A549 (cell line): ENCODE data around the gene L3MBTL1. TPM values are rescaled to one million over a fixed set of nuclear protein-coding genes. Genes with fewer than 3 reads are reported as not detected.

ENCODE experiments used
- ATAC-seq, 2 experiments: fragments of 200-7000 bp in 1 of 2; fragments of >200 bp in 1 of 2; cut with Nextera tagmentation in 1 of 2; cut with Tn5 transposase in 1 of 2; 3 replicates each; pipeline versions ENCODE4 v1.8.0 to v1.9.1; 2018 to 2020; ENCODE audit warnings: mild to moderate bottlenecking in 1 of 2, moderate library complexity in 1 of 2
- CTCF ChIA-PET: fragments of 300-600 bp; sonication (Branson Sonifier 250); formaldehyde crosslinking; extraction: SDS; loops from one replicate; lab custom pipeline; 2021; ENCODE audit warnings: antibody characterized with exemption, inconsistent platforms; lab: Yijun Ruan, JAX
- POLR2A ChIA-PET: fragments of 350-600 bp; formaldehyde crosslinking; extraction: SDS; loops from one replicate; lab custom pipeline; 2021; ENCODE audit warnings: antibody characterized with exemption, inconsistent platforms; lab: Yijun Ruan, JAX
- DNase-seq, 2 experiments: peaks; one replicate each; pipeline versions ENCODE4 v3.0.0 to v3.0.0-alpha.2; 2011 to 2016; ENCODE audit warnings: low read depth in 1 of 2, low spot score in 1 of 2
- FAIRE-seq: peaks from 2 replicates; lab custom pipeline; 2011; peaks lifted over from hg19 to GRCh38; lab: Jason Lieb, UNC
- H3K27ac ChIP-seq, 2 experiments: fragments of >200 bp; sonication (Bioruptor Twin); formaldehyde crosslinking; 3 replicates each; pipeline ENCODE4 v1.5.1; 2016 to 2017
- H3K4me1 ChIP-seq: fragments of >200 bp; sonication (Bioruptor Twin); formaldehyde crosslinking; 3 replicates; pipeline ENCODE4 v1.6.1; 2016
- H3K4me2 ChIP-seq: fragments of >200 bp; sonication (Bioruptor Twin); formaldehyde crosslinking; 3 replicates; pipeline ENCODE4 v1.6.1; 2016
- H3K4me3 ChIP-seq: fragments of >200 bp; sonication (Bioruptor Twin); formaldehyde crosslinking; 3 replicates; pipeline ENCODE4 v1.5.1; 2016
- H3K9me3 ChIP-seq: fragments of >200 bp; sonication (Bioruptor Twin); formaldehyde crosslinking; 3 replicates; pipeline ENCODE4 v1.6.1; 2016
- BCL3 ChIP-seq: fragments of >200 bp; sonication (Bioruptor Twin); formaldehyde crosslinking; IDR thresholded peaks from 3 replicates; pipeline ENCODE4 v1.6.1; 2016
- CBX8 ChIP-seq: fragments of 200-600 bp; sonication (generic); IDR thresholded peaks from 2 replicates; pipeline ENCODE4 v1.6.1; 2016
- CEBPB ChIP-seq, 2 experiments: fragments of >200 bp in 1 of 2; sonication (Bioruptor Twin) in 1 of 2; formaldehyde crosslinking in 1 of 2; IDR thresholded peaks; 2 replicates each; pipeline ENCODE4 v1.6.1; 2012 to 2016
- CHD2 ChIP-seq: fragments of 150-350 bp; IDR thresholded peaks from 2 replicates; pipeline ENCODE4 v1.6.1; 2014; ENCODE audit warnings: low read length; ENCODE audit not compliant: partially characterized antibody
- EHMT2 ChIP-seq: fragments of 200-600 bp; sonication (generic); IDR thresholded peaks from 2 replicates; pipeline ENCODE4 v1.6.1; 2016; ENCODE audit warnings: antibody characterized with exemption, low read depth, mild to moderate bottlenecking, moderate library complexity
- ESRRA ChIP-seq: fragments of 150-350 bp; IDR thresholded peaks from 2 replicates; pipeline ENCODE4 v1.6.1; 2014; ENCODE audit warnings: mild to moderate bottlenecking, low read length, borderline replicate concordance
- FOSL2 ChIP-seq, 2 experiments: fragments of 450-650 bp in 1 of 2; fragments of >200 bp in 1 of 2; sonication (Bioruptor Twin) in 1 of 2; formaldehyde crosslinking; IDR thresholded peaks; 2 replicates each; pipeline versions ENCODE4 v1.5.0 to v1.6.1; 2016 to 2020; ENCODE audit warnings: mild to moderate bottlenecking in 1 of 2, moderate library complexity in 1 of 2
- GATA3 ChIP-seq: IDR thresholded peaks from 2 replicates; pipeline ENCODE4 v1.6.1; 2012; ENCODE audit warnings: borderline replicate concordance
- HEYL ChIP-seq: fragments of 250-450 bp; sonication (Bioruptor Pico); IDR thresholded peaks from 2 replicates; pipeline ENCODE4 v1.8.0; 2021; ENCODE audit warnings: mild to moderate bottlenecking, moderate library complexity
- HOXB5 ChIP-seq: fragments of 250-450 bp; sonication (Bioruptor Pico); IDR thresholded peaks from 2 replicates; pipeline ENCODE4 v1.5.0; 2020; ENCODE audit warnings: mild to moderate bottlenecking, moderate library complexity
- JUNB ChIP-seq: fragments of >200 bp; sonication (Bioruptor Twin); formaldehyde crosslinking; IDR thresholded peaks from 2 replicates; pipeline ENCODE4 v1.6.1; 2016
- KDM1A ChIP-seq: fragments of 200-600 bp; sonication (generic); IDR thresholded peaks from 2 replicates; pipeline ENCODE4 v1.6.1; 2016; ENCODE audit warnings: low read depth, mild to moderate bottlenecking
- MAFK ChIP-seq: fragments of 450-650 bp; IDR thresholded peaks from 2 replicates; pipeline ENCODE4 v1.6.1; 2014; ENCODE audit not compliant: partially characterized antibody
- NPAS2 ChIP-seq: fragments of 250-450 bp; sonication (Bioruptor Pico); IDR thresholded peaks from 2 replicates; pipeline ENCODE4 v1.8.0; 2022; ENCODE audit warnings: mild to moderate bottlenecking, moderate library complexity, borderline replicate concordance
- RARB ChIP-seq: fragments of 250-450 bp; sonication (Bioruptor Pico); IDR thresholded peaks from 2 replicates; pipeline ENCODE4 v1.8.0; 2021; ENCODE audit warnings: mild to moderate bottlenecking, moderate library complexity
- RCOR1 ChIP-seq: fragments of 150-350 bp; IDR thresholded peaks from 2 replicates; pipeline ENCODE4 v1.6.1; 2014; ENCODE audit warnings: antibody characterized with exemption, low read length, low read depth
- SREBF2 ChIP-seq: fragments of 450-650 bp; IDR thresholded peaks from 2 replicates; pipeline ENCODE4 v1.6.1; 2014; ENCODE audit warnings: mild to moderate bottlenecking, moderate library complexity
- TFCP2L1 ChIP-seq: fragments of 250-450 bp; sonication (Bioruptor Pico); IDR thresholded peaks from 2 replicates; pipeline ENCODE4 v1.5.0; 2021; ENCODE audit warnings: mild to moderate bottlenecking
- TP53 ChIP-seq: fragments of 250-450 bp; sonication (Bioruptor Pico); IDR thresholded peaks from 2 replicates; pipeline ENCODE4 v1.5.0; 2021; ENCODE audit warnings: mild to moderate bottlenecking, moderate library complexity
- ZSCAN20 ChIP-seq: fragments of 250-450 bp; sonication (Bioruptor Pico); IDR thresholded peaks from 2 replicates; pipeline ENCODE4 v1.8.0; 2022; ENCODE audit warnings: mild to moderate bottlenecking, moderate library complexity
- WGBS: methylation state at CpG from one replicate; pipeline ENCODE4 v1.1.6; 2017; ENCODE audit errors: missing lambda C conversion rate; 5-methylcytosine and 5-hydroxymethylcytosine counted together
- polyA plus RNA-seq, 4 experiments: library from polyadenylated mRNA; depleted of rRNA in 3 of 4; stranded (reverse); fragments of >200 nt; fragmentation: RNase III in 1 of 4; extraction: RNeasy Plus Mini Kit Qiagen cat#74134 plus additional on column Dnase treatment in 1 of 4; gene quantifications; 2 replicates in 3 of 4; 3 replicates in 1 of 4; pipeline ENCODE4 v1.2.3, GENCODE V29; 2011 to 2017
- TF ChIP-seq, protein P1 (sequence below): fragments of 250-450 bp; sonication (Bioruptor Pico); IDR thresholded peaks from 2 replicates; pipeline ENCODE4 v1.5.0; 2021; ENCODE audit warnings: mild to moderate bottlenecking, moderate library complexity, borderline replicate concordance

Gene L3MBTL1
- polyA plus RNA-seq, 2 of the 4 experiments (the other 2 are of a cell fraction) = 2.5 to 3.8 TPM

DNA sequence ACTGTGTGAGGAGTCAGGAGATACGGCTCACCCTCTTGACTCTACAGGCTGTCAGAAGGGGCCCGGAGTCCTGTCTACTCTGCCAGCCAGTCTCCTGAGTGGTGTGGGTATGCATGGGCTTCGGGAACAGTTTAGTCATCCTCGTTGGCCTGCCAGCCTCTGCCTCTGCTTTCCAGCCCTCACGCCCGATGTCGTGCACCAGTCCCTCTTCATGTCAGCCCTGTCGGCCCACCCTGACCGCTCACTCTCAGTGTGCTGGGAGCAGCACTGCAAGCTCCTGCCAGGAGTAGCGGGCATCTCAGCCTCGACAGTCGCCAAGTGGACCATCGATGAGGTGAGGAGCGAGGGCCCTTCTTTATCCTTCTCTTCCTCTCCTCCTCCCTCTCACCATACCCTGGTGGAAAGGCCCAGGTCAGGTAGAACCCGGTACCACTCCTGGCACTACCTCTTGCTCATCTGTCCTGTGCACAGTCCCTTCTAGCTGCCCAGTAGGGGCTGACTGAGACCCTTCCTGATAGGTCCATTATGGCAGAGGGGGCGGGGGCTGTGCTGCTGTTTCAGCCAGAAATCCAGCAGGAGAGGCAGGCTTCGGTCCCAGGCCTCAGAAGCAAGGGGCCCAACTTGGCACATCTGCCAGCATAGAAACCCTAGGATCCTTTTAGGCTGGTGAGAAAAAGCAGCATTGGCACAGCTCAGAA, 32.6 kb downstream of the L3MBTL1 start:
- FAIRE-seq (no peak), DNase-seq (no peak), ATAC-seq (no peak)
- ChIA-PET CTCF (interaction anchor here (0.7 to 6.3 kb wide), 11 partner anchors 9 to 650 kb away, joined by 3 to 109 read pairs (median 24); partner anchors contain the start of gene IFT52), POLR2A (no interaction called here)
- no peak for TF ChIP-seq GATA3
- H3K4me3 ChIP-seq = no peak overlapping the region
- H3K27ac ChIP-seq = no peak overlapping the region
- H3K9me3 ChIP-seq = no peaks in the 10 kb centered on the region
- H3K4me1 ChIP-seq = peaks cover 7% of the 10 kb centered on the region; the same call in 2 of the 3 replicates
- 74% methylated on average over 16 of the region's 17 CpGs for WGBS
- no peak overlapping the region for H3K4me2 ChIP-seq

DNA sequence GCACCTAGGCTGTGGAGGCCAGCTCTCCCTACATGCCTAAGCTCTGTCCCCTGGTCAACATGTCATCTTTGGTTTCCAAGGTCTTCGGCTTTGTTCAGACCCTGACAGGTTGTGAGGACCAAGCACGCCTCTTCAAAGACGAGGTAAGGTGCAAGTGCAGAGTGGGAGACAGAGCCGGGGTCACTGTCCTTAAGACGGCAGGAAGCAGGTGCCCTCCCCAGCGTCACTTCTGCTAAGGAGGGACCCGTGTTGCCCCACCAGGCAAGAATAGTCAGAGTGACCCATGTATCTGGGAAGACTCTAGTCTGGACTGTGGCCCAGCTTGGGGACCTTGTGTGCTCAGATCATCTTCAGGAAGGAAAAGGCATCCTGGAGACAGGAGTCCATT, 33.2 kb downstream of the L3MBTL1 start:
- FAIRE-seq (no peak), ATAC-seq (no peak), DNase-seq (no peak)
- POLR2A ChIA-PET = no interaction called here
- Histone ChIP-seq H3K27ac (no peak overlapping the region), H3K4me3 (no peak overlapping the region), H3K4me1 (peaks cover 7% of the 10 kb centered on the region; the same call in 2 of the 3 replicates), H3K4me2 (no peak overlapping the region), H3K9me3 (no peaks in the 10 kb centered on the region)
- TF ChIP-seq, protein P1, sequence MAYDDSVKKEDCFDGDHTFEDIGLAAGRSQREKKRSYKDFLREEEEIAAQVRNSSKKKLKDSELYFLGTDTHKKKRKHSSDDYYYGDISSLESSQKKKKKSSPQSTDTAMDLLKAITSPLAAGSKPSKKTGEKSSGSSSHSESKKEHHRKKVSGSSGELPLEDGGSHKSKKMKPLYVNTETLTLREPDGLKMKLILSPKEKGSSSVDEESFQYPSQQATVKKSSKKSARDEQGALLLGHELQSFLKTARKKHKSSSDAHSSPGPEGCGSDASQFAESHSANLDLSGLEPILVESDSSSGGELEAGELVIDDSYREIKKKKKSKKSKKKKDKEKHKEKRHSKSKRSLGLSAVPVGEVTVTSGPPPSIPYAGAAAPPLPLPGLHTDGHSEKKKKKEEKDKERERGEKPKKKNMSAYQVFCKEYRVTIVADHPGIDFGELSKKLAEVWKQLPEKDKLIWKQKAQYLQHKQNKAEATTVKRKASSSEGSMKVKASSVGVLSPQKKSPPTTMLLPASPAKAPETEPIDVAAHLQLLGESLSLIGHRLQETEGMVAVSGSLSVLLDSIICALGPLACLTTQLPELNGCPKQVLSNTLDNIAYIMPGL = no peak
- TF ChIP-seq JUNB (no peak), RCOR1 (no peak), HOXB5 (CRISPR knock-in tag) (no peak), CHD2 (no peak), CEBPB (IDR thresholded peaks at IDR 0.05) (no peak)
- CTCF ChIA-PET = interaction anchor here (0.8 to 6.3 kb wide), 7 partner anchors 11 to 649 kb away, joined by 3 to 109 read pairs (median 4); partner anchors contain the start of gene IFT52
- WGBS = 83% methylated on average over 7 of the region's 7 CpGs

DNA sequence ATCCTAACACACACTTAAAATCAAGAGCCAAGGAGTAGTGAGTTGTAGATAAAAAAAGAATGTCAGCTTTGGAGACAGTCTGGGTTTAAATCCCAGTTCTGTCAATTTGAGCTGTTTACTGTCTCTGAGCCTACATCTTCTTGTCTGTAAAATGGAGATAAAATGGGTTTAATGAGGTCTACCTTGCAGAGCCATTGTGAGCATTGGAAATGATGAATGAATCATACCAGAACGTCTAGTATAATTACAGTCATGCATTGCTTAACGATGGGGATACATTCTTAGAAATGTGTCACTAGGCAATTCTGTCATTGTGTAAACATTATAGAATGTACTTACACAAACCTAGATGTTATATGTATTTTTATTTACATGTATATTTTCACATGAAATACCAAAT, 33.7 kb downstream of the L3MBTL1 start:
- H3K9me3 ChIP-seq = no peaks in the 10 kb centered on the region
- TF ChIP-seq TP53 (CRISPR knock-in tag) (no peak), CHD2 (no peak), FOSL2 (IDR thresholded peaks at IDR 0.05) (no peak), FOSL2 (CRISPR knock-in tag; IDR thresholded peaks at IDR 0.05) (peak; percentile 63), BCL3 (no peak), ZSCAN20 (CRISPR knock-in tag) (no peak), CEBPB (IDR thresholded peaks at IDR 0.05) (peak in 1 of 2 experiments; percentile 33; a peak in 1 of 4 replicates)
- TF ChIP-seq, all 56 proteins: peak for 2
- FAIRE-seq (no peak), ATAC-seq (no peak), DNase-seq (no peak)
- ChIA-PET CTCF (interaction anchor here (0.8 to 6.3 kb wide), 4 partner anchors 12 to 649 kb away, joined by 3 to 109 read pairs (median 30); partner anchors contain the start of gene IFT52), POLR2A (no interaction called here)
- WGBS = 8% methylated on average over 2 of the region's 2 CpGs
- no peak overlapping the region for H3K4me2 ChIP-seq
- no peak overlapping the region for H3K27ac ChIP-seq
- H3K4me1 ChIP-seq = peaks cover 7% of the 10 kb centered on the region; the same call in 2 of the 3 replicates
- H3K4me3 ChIP-seq = no peak overlapping the region

DNA sequence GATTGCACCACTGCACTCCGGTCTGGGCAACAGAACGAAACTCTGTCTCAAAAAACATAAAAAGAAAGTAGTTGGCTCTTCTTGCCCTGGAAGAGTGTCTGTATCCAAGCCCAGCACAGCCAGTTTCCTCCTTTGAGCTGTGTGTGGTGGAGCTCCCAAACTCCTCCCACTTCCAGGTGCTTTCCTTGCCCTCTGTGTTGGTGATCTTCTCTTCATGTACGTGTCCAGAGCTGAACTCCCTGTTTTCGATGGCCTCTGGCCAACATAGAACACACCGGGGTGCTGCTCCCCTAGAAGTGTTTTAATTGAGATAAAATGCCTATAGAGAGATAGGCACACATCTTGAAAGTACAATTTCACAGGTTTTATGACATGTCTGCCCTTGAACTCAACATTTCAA, 34.7 kb downstream of the L3MBTL1 start:
- 77% methylated on average over 5 of the region's 5 CpGs for WGBS
- TF ChIP-seq FOSL2 (IDR thresholded peaks at IDR 0.05) (no peak), FOSL2 (CRISPR knock-in tag; IDR thresholded peaks at IDR 0.05) (no peak), ESRRA (no peak), KDM1A (no peak), ZSCAN20 (CRISPR knock-in tag) (no peak), EHMT2 (no peak), RARB (CRISPR knock-in tag) (no peak), TP53 (CRISPR knock-in tag) (no peak), SREBF2 (no peak), HEYL (CRISPR knock-in tag) (no peak), CHD2 (no peak), RCOR1 (no peak), MAFK (no peak), TFCP2L1 (no peak), NPAS2 (CRISPR knock-in tag) (no peak), CBX8 (no peak)
- TF ChIP-seq, protein P1 = no peak
- no peaks in the 10 kb centered on the region; the same call in 2 of the 3 replicates for H3K9me3 ChIP-seq
- no peak for ATAC-seq
- POLR2A ChIA-PET = no interaction called here
- no peak overlapping the region for H3K27ac ChIP-seq
- CTCF ChIA-PET = interaction anchor here (0.6 kb wide), 3 partner anchors 116 to 404 kb away, joined by 3 to 5 read pairs (median 3); no protein-coding TSS in a partner anchor
- H3K4me1 ChIP-seq = peaks cover 7% of the 10 kb centered on the region; the same call in 2 of the 3 replicates
- H3K4me2 ChIP-seq = no peak overlapping the region
- H3K4me3 ChIP-seq = no peak overlapping the region
- DNase-seq = no peak
- no peak for FAIRE-seq
